ENCODE results near the gene PRR13.
A peak's percentile ranks its signal among the peaks of the same experiment; 100 is the strongest.
"Not testable (repeated sequence)": the region's sequence is repeated elsewhere in the genome, so short reads cannot be mapped to it uniquely, and the experiment has no call there.

Gene PRR13

GRCh38 chr12:53439582-53439981 lies 2.0 kb upstream of the PRR13 start:
- not testable (repeated sequence) for DNase-seq

DNA sequence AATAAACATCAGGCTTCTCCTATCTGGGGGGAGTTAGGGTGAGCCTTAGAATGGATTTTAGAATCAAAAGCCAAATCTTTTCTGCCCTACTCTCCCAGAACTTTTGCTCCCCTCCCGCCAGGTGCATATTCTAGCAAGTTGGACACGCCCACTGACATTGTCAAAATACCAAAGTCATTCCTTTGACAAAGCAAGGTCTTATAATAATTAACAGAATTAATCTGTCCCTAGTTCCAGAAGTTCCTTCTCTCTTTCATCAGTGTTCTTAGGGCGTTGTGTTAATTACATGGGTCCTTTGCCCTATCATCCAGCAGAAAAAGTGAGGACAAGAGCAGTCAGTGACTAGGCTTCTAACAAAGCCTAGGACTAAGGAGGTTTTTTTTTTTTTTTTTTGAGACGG lies 2.4 kb downstream of the PRR13 start:
- DNase-seq, result no peak

DNA sequence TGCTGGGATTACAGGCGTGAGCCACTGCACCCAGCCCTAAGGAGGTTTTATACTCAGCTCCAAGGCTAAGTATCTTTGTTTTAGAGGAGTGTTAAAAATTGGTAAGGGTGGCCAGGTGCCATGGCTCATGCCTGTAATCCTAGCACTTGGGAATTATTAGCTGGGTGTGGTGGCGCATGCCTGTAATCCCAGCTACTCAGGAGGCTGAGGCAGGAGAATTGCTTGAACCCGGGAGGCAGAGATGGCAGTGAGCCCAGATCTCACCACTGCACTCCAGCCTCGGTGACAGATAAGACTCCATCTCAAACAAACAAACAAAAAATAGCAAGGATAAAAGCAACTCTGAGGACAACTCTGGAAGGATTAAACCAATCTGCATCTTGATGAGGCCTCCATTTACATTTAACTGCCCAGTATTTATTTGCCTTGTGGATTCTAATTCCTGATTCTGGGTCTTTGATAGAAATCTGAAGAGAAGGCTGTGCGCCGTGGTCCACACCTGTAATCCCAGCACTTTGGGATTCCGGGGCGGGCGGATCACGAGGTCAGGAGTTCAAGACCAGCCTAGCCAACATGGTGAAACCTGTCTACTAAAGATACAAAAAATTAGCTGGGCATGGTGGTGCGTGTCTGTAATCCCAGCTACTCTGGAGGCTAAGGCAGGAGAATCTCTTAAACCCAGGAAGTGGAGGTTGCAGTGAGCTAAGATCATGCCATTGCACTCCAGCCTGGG lies 3.2 kb downstream of the PRR13 start:
- DNase-seq, result not testable (repeated sequence)

DNA sequence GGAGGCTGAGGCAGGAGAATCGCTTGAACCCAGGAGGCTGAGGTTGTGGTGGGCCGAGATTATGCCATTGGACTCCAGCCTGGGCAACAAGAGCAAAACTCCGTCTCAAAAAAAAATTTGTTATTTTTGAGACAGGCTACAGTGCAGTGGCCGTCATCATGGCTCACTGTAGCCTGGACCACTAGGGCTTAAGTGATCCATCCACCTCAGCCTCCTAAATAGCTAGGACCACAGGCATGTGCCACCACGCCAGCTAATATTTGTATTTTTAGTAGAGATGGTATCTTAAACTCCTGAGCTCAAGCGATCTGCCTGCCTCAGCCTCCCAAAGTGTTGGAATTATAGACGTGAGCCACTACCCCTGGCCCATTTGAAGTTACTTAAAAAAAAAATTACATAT lies 9.4 kb downstream of the PRR13 start:
- DNase-seq, result no peak

GRCh38 chr12:53451661-53452158 lies 10.2 kb downstream of the PRR13 start, which contains the start of gene PCBP2:
Gene PCBP2 (plus strand): TSS chr12:53452102. CDS start chr12:53454801, 2,699 bp downstream.
- peak; percentile 96 for DNase-seq

GRCh38 chr12:53452159-53453077 lies 10.9 kb downstream of the PRR13 start:
- peak; percentile 74 for DNase-seq

GRCh38 chr12:53453953-53454640 lies 12.6 kb downstream of the PRR13 start:
- DNase-seq, result no peak

GRCh38 chr12:53454707-53455106 lies 13.2 kb downstream of the PRR13 start:
- no peak for DNase-seq

GRCh38 chr12:53456654-53457366 lies 15.3 kb downstream of the PRR13 start:
- DNase-seq, result no peak

DNA sequence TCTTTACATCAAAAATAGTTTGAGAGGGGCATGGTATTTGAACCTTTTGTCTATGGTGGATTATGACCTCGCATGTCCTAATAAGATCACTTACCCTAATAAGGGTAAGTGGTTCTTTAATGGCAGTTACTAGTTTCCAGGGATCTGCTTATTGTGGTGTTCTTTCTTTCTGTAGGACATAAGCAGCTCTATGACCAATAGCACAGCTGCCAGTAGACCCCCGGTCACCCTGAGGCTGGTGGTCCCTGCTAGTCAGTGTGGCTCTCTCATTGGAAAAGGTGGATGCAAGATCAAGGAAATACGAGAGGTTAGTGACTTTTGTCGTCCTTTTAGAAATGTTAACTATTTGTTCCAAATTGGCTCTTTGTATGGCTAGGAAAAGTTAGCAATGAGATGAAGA lies 17.6 kb downstream of the PRR13 start:
- DNase-seq, result no peak

DNA sequence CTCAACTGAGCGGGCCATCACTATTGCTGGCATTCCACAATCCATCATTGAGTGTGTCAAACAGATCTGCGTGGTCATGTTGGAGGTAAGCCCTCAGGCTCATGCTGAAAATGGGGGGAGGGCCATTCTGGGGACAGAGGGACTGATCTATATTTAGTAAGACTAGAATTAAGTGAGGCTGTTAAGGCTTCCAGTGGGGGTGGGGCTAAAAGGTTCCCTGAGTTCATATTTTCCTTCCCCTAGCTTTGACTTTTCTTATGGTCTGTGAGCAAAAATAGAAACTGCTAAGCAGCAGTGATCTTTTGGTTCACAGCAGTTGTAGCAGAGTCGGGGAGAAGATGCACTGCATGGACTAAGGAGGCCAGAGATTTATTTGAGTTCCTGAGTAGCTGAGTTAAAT lies 19.5 kb downstream of the PRR13 start:
- DNase-seq, result no peak

DNA sequence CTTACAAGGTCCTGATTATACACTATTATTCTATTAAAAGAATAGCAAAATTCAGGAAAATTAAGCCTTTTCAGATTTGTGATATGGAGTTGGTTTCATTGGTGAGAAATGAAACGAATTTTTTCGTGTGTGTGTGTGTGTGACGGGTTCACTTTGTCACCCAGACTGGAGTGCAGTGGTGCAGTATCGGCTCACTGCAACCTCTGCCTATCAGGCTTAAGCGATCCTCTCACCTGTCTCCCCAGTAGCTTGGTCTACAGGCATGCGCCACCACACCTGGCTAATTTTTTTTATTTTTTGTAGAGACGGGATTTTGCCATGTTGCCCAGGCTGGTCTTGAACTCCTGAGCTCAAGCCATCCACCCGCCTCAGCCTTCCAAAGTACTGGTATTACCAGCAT lies 20.1 kb downstream of the PRR13 start:
- no peak for DNase-seq

DNA sequence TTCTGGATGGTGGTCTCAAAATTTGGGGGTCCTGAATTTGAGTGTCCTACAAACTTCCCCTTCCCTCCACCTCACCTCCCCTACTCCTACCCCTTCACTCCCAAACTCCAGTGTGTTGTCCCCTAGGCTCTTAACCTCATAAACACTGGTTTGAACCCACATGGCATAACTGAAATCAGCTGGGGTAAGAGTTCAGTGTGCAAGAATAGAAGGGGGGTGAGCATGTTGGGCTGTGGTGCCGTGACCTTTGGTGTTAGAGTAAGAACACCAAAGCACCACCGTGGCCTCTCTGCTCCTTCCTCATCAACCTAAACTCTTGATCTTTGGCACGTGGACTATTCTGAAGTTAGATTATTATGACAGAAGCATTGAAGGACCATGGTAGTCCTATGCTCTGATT lies 21.4 kb downstream of the PRR13 start:
- no peak for DNase-seq

DNA sequence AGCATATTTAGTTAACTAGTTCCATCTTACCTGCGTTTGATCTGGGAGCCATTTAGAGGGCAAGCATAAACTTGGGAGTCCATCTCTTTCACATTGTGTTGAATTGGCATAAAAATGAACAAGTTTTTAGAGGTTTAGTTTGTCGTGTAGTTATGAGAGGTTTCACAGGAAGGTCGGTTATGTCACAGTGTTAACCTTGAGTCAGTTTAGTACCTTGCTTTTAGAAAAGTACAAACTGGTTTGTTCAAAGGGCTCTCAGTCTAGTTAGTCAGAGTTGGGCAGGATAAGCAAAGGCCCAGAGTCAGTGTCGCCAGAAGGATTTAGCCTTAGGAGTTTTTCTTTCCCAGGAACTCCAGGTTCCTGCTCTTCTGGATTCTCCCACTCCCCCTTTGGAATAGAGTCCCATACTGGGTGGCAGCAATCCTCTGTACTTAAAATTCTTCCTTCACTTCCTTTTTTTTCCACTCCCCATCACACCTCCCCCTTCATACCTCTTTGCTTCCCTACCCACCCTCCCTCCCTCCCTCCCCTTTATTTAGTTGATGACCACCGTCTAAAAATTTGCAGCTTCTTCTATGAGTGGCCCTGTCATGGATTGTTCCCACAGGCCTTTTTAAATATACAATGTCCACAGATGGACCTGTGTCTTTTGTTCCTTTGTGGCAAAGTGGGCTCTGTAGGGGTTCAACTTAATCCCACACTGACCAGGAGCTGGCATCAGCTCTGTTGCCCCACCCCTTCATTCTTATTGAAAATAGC lies 22.4 kb downstream of the PRR13 start:
- DNase-seq, result no peak

DNA sequence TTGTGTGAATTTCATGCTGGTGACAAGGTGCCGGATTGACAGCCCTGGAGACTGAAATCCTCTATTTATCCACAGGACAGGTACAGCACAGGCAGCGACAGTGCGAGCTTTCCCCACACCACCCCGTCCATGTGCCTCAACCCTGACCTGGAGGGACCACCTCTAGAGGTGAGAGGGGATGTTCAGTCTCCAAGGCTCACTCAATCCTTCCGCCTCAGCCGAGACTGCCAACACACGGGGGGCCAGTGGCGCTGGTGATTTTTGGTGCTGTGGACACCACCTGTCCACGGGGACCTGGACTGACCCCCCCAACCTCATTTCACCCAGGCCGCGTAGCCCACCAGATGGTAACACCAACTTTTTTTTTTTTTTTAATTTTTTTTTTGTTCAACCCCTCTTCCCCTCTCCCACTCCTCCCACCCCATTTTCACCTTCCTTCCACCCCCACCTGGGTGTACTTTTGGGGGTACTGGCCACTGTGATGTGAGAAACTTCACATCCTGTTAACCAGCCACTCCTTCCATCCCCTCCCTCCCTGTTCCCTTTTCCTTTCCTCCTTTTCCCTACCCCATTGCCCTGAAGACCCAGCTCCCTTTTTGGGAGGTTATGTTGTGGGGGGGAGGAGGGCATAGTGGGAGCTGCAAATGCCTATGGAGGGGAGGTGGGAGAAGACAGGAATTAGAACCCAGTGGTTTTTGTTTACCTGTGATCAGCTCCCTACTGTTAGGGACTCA lies 23.3 kb downstream of the PRR13 start:
- DNase-seq, result no peak

DNA sequence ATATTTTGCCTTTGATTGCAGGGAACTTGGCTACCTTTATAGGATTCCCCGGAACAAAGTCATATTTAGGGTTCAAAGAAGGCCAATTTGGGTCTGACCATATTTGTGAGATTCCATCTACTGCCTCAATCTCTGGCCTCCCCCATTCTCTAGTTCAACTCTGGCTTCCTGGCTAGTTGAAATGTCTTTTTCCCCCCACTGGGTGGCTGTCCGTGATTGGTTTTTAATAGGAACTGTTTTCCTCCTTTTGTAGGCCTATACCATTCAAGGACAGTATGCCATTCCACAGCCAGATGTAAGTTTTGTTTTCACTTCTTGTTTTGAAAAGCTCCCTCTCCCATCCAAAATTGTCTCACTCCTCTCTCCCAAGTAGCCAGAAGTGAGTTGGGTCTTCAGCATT lies 24.1 kb downstream of the PRR13 start:
- no peak for DNase-seq

DNA sequence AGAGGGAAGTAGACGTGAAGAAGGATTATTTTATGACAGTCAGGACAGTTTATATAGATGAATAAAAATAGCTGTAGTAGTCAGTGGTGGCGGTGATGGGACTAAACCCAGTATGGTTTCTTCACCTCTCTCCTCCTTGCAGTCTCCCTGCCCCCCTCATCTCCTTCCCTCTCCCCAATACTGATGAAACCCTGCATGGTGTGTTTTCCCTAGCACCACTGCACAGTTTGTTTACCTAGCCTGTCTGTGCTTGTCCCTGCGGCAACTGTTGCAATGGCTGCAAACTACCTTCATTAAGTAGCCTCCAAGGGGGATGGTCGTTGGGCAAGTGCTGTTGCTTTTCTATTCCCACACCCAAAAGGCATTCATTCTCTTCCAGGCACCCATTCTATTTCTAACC lies 25.1 kb downstream of the PRR13 start:
- no peak for DNase-seq

- DNase-seq, result no peak
These were observed 25.5 kb downstream of the PRR13 start for GRCh38 chr12:53467082-53467481.

DNA sequence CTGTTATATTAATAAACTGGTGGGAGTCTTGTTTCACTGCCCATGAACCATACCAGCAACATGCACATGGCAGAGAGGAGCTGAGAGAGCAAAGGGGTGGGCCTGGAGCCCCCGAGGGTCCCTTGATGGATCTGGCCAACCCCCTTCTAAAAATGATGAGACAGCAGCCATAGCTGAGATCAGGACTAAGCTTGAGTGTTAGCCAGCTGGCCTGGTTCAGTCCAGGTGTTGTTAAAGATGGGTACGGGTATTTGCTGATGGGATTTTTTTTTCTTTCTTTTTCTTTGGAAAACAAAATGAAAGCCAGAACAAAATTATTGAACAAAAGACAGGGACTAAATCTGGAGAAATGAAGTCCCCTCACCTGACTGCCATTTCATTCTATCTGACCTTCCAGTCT lies 26.3 kb downstream of the PRR13 start:
- DNase-seq, result no peak

DNA sequence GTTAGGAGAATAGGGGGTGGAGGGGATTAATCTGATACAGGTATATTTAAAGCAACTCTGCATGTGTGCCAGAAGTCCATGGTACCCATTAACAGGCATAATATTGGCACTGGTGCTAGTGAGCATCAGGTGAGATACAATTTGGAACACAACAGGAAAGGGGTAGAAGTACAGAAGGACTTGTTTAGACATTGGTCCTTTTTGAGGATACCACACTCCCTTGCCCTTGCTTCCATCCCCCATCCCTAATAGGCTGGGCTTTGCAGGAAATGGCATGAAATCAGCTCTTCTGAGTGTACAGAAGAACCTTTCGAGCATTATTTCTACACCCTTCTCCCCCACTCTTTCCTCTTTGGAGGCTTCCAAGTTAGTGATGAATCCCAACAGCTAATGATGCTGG lies 26.7 kb downstream of the PRR13 start:
- no peak for DNase-seq

DNA sequence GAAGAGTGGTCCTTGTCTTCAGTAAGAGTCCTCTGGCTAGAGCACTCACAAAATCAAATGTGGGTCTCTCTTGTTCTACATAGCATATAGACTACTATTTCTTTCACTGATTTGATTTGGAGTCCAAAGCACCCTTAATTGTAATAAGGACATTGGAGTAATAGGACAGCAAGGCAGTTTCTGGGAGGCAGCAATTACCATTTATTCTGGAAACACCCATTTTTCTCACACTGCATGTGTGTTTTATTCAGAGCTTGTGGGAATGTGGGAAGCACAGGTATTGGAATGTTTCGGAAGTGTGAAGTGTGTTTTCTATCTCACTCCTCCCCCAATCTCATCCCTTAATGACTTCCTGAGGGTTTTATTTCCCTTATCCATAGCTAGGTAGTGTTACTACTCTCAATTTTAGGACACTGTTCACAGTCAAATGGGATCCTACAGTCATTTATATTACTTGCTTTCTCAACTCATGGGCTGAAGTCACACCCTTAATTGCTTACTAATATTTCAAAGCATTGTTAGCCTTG lies 30.6 kb downstream of the PRR13 start:
- no peak for DNase-seq

Measured in stimulated activated CD4-positive, alpha-beta T cell treated with anti-CD3 and anti-CD28 coated beads, Interleukin-4, amount 100 ng/mL, for 1 hour (primary cell).